K562 (cell line): ENCODE results near the gene HAPLN3. TPM values are rescaled to one million over a fixed set of nuclear protein-coding genes. Genes with fewer than 3 reads are reported as not detected.

ENCODE experiments used
- ATAC-seq: fragments of 200-7000 bp; cut with Tn5 transposase; 3 replicates; pipeline ENCODE4 v1.9.1; 2020; ENCODE audit warnings: moderate library complexity
- BruUV-seq: library from RNA; stranded (reverse); fragments of 400-500 nt; replicated peaks from 2 replicates; lab custom pipeline; 2021; lab: Mats Ljungman, UMichigan
- CTCF ChIA-PET: fragments of 300-600 bp; formaldehyde crosslinking; extraction: SDS; loops from one replicate; lab custom pipeline; 2021; ENCODE audit warnings: low intra/inter-chr PET ratio; lab: Yijun Ruan, JAX
- POLR2A ChIA-PET: fragments of 300-600, 350-650 bp; sonication (Branson Sonifier 250); formaldehyde crosslinking; extraction: SDS; loops from one replicate; lab custom pipeline; 2021; ENCODE audit warnings: antibody characterized with exemption, inconsistent platforms; lab: Yijun Ruan, JAX
- DNase-seq, 4 experiments: peaks; one replicate each; pipeline versions ENCODE4 v3.0.0 to v3.0.0-alpha.2; 2011 to 2018; ENCODE audit warnings: low spot score in 3 of 4, mixed read lengths in 3 of 4; ENCODE audit errors: extremely low read depth in 1 of 4
- FAIRE-seq: peaks from 2 replicates; lab custom pipeline; 2011; peaks lifted over from hg19 to GRCh38; lab: Jason Lieb, UNC
- H2AFZ ChIP-seq: 2 replicates; pipeline ENCODE4 v1.6.0; 2011; ENCODE audit warnings: low read depth, low read length, control low read depth, inconsistent platforms
- H3K27ac ChIP-seq: fragments of 200-600 bp; 3 replicates; pipeline ENCODE4 v1.8.0; 2011; ENCODE audit warnings: low read depth, mild to moderate bottlenecking, control low read depth, inconsistent platforms, low read length, moderate library complexity, mixed read lengths; ENCODE audit errors: extremely low read depth
- H3K27me3 ChIP-seq, 2 experiments: fragments of 300-600 bp in 1 of 2; 2 replicates in 1 of 2; 3 replicates in 1 of 2; pipeline versions ENCODE4 v1.6.0 to v1.8.0; 2011; ENCODE audit warnings: inconsistent platforms in 2 of 2, low read length in 2 of 2, mild to moderate bottlenecking in 1 of 2, mixed read lengths in 1 of 2, moderate library complexity in 1 of 2; ENCODE audit not compliant: control insufficient read depth in 2 of 2, insufficient read depth in 2 of 2
- H3K36me3 ChIP-seq: fragments of 300-600 bp; 3 replicates; pipeline ENCODE4 v1.8.0; 2011; ENCODE audit warnings: mild to moderate bottlenecking, low read length, inconsistent platforms; ENCODE audit not compliant: control insufficient read depth, insufficient read depth
- H3K4me1 ChIP-seq, 2 experiments: fragments of 200-600 bp in 1 of 2; replicated peaks in 1 of 2; 2 replicates in 1 of 2; 3 replicates in 1 of 2; pipeline versions ENCODE4 v1.5.1 to v1.8.0; 2011; ENCODE audit warnings: inconsistent platforms in 2 of 2, low read length in 2 of 2, mild to moderate bottlenecking in 1 of 2, mixed read lengths in 1 of 2, moderate library complexity in 1 of 2; ENCODE audit not compliant: control insufficient read depth in 2 of 2, insufficient read depth in 2 of 2
- H3K4me2 ChIP-seq: 2 replicates; pipeline ENCODE4 v1.6.1; 2011; ENCODE audit warnings: low read length, control low read depth, inconsistent platforms, mixed read lengths; ENCODE audit not compliant: insufficient read depth
- H3K4me3 ChIP-seq: fragments of 200-600 bp; sonication (generic), shearing (Covaris generic); 2 replicates; pipeline ENCODE4 v1.5.1; 2016; ENCODE audit warnings: control low read depth, inconsistent platforms
- H3K79me2 ChIP-seq: fragments of 200-600 bp; 3 replicates; pipeline ENCODE4 v1.8.0; 2011; ENCODE audit warnings: low read length, inconsistent platforms; ENCODE audit not compliant: control insufficient read depth, insufficient read depth
- H3K9ac ChIP-seq, 2 experiments: 2 replicates each; pipeline versions ENCODE4 v1.6.0 to v1.6.1; 2011; ENCODE audit warnings: low read depth in 2 of 2, low read length in 2 of 2, control low read depth in 1 of 2, inconsistent platforms in 1 of 2, mild to moderate bottlenecking in 1 of 2, mixed read lengths in 1 of 2; ENCODE audit not compliant: insufficient read depth in 1 of 2
- H3K9me1 ChIP-seq: one replicate; pipeline ENCODE4 v1.6.0; 2011; ENCODE audit warnings: inconsistent platforms, mild to moderate bottlenecking, low read length, moderate library complexity; ENCODE audit not compliant: control insufficient read depth, insufficient read depth
- H3K9me3 ChIP-seq: replicated peaks from 2 replicates; pipeline ENCODE4 v1.5.1; 2011; ENCODE audit warnings: low read depth, low read length, inconsistent platforms; ENCODE audit not compliant: control insufficient read depth, insufficient read depth
- H4K20me1 ChIP-seq: replicated peaks from 2 replicates; pipeline ENCODE4 v1.6.1; 2011; ENCODE audit warnings: low read length, inconsistent platforms, mixed read lengths; ENCODE audit not compliant: control insufficient read depth, insufficient read depth
- BMI1 ChIP-seq: fragments of 150-350 bp; IDR thresholded peaks from 2 replicates; pipeline ENCODE4 v1.6.1; 2014; ENCODE audit warnings: low read length
- CC2D1A ChIP-seq: fragments of 450-650 bp; IDR thresholded peaks from 2 replicates; pipeline ENCODE4 v1.6.1; 2017; ENCODE audit warnings: mild to moderate bottlenecking
- FOXJ3 ChIP-seq: sonication (generic); formaldehyde crosslinking; IDR thresholded peaks from 2 replicates; pipeline ENCODE4 v1.4.0; 2020; ENCODE audit warnings: mild to moderate bottlenecking, missing genetic modification reagents
- HCFC1 ChIP-seq: IDR thresholded peaks from 2 replicates; pipeline ENCODE4 v1.6.1; 2012; ENCODE audit warnings: low read depth, low read length, improper control_type of control experiment
- JUN ChIP-seq, 2 experiments: sonication (generic) in 1 of 2; formaldehyde crosslinking in 1 of 2; IDR thresholded peaks; 2 replicates each; pipeline versions ENCODE4 v1.6.1 to v1.8.0; 2012 to 2022; ENCODE audit warnings: borderline replicate concordance in 2 of 2, mild to moderate bottlenecking in 2 of 2, improper control_type of control experiment in 1 of 2, low read depth in 1 of 2, low read length in 1 of 2, missing genetic modification reagents in 1 of 2
- KDM2B ChIP-seq: fragments of 250-450 bp; sonication (Bioruptor Pico); IDR thresholded peaks from 2 replicates; pipeline ENCODE4 v1.8.0; 2021; ENCODE audit warnings: mild to moderate bottlenecking, moderate library complexity
- PHB2 ChIP-seq: fragments of 450-650 bp; IDR thresholded peaks from 2 replicates; pipeline ENCODE4 v1.6.1; 2017; ENCODE audit warnings: low read depth
- PHF8 ChIP-seq: fragments of 200-600 bp; sonication (generic); IDR thresholded peaks from 2 replicates; pipeline ENCODE4 v1.6.1; 2012; ENCODE audit warnings: mixed run types, mild to moderate bottlenecking, inconsistent platforms, low read length, moderate library complexity, borderline replicate concordance
- SETDB1 ChIP-seq: IDR thresholded peaks from one replicate; pipeline ENCODE4 v1.6.1; 2012; ENCODE audit warnings: low read length, control low read depth, inconsistent platforms
- SIRT6 ChIP-seq: IDR thresholded peaks from one replicate; pipeline ENCODE4 v1.6.1; 2012; ENCODE audit warnings: low read depth, mild to moderate bottlenecking, control low read depth, inconsistent platforms, low read length, moderate library complexity
- SOX6 ChIP-seq: fragments of 450-650 bp; IDR thresholded peaks from 2 replicates; pipeline ENCODE4 v1.6.1; 2014; ENCODE audit warnings: mild to moderate bottlenecking
- ZNF212 ChIP-seq: fragments of 450-650 bp; formaldehyde crosslinking; IDR thresholded peaks from 2 replicates; pipeline ENCODE4 v1.4.0; 2020; ENCODE audit warnings: mild to moderate bottlenecking
- ZNF347 ChIP-seq: fragments of 450-650 bp; formaldehyde crosslinking; IDR thresholded peaks from 2 replicates; pipeline ENCODE4 v1.4.0; 2020; ENCODE audit warnings: low read depth, mild to moderate bottlenecking, moderate library complexity
- ZNF592 ChIP-seq: fragments of 450-650 bp; IDR thresholded peaks from 2 replicates; pipeline ENCODE4 v1.6.1; 2017; ENCODE audit warnings: antibody characterized with exemption, mild to moderate bottlenecking
- WGBS: fragments of 100-300 bp; shearing (Covaris generic); methylation state at CpG from one replicate; pipeline ENCODE4 v1.1.6; 2016; ENCODE audit warnings: low coverage, mixed read lengths; ENCODE audit not compliant: insufficient coverage; ENCODE audit errors: missing lambda C conversion rate; 5-methylcytosine and 5-hydroxymethylcytosine counted together
- in situ Hi-C: fragments of 300-500 bp; cut with MboI; formaldehyde crosslinking; loops from 4 replicates; pipeline ENCODE4 v1.15.0; 2018; ENCODE audit warnings: inconsistent platforms, mixed read lengths
- intact Hi-C: fragments of 100-400 bp; cut with micrococcal nuclease; formaldehyde crosslinking; loops from 2 replicates; pipeline ENCODE4 v1.14.2; 2022
- polyA plus RNA-seq, 8 experiments: library from polyadenylated mRNA; depleted of rRNA in 4 of 8; stranded (reverse) in 5 of 8; unstranded in 3 of 8; fragments of >200 nt; fragmentation: Nextera tagmentation in 2 of 8; fragmentation: Illumina TruSeq in 1 of 8; extraction: Ambion mirVana in 2 of 8; extraction: Trizol in 1 of 8; gene quantifications; 2 replicates each; pipeline versions ENCODE4 v1.2.1 to v1.2.3, GENCODE V29; 2011 to 2014; ENCODE audit warnings: inconsistent platforms in 1 of 8, missing spikeins in 1 of 8
- total RNA-seq, 7 experiments: library from RNA; depleted of rRNA in 6 of 7; stranded (reverse); fragments of >200 nt in 6 of 7; fragmentation: Illumina TruSeq in 2 of 7; extraction: Trizol in 2 of 7; gene quantifications; 2 replicates each; pipeline versions ENCODE4 v1.2.1 to v1.2.3, GENCODE V29; 2011 to 2021; ENCODE audit warnings: low replicate concordance in 1 of 7

Gene HAPLN3
- total and polyA plus RNA-seq, 9 of the 15 experiments (the other 6 are each of a cell fraction or from before 2014, with no cell fraction given), result 0.04 to 2.4 (median 0.65) TPM

- CTCF ChIA-PET, result no interaction called here
- no peak for DNase-seq
- intact Hi-C loops, result no loop called here
- H3K4me2 ChIP-seq, result no peak overlapping the region
- H3K27ac ChIP-seq, result no peak overlapping the region
- no peaks in the 10 kb centered on the region; the same call in 1 of the 2 replicates for H4K20me1 ChIP-seq
- no peak for FAIRE-seq
- no peak overlapping the region for H3K4me3 ChIP-seq
- BruUV-seq, result no TSS peak
- TF ChIP-seq FOXJ3 (CRISPR knock-in tag), result no peak
- no peak for TF ChIP-seq BMI1
- TF ChIP-seq SETDB1, result no peak
- TF ChIP-seq JUN (IDR thresholded peaks at IDR 0.05; ENCODE audit: borderline replicate concordance, low read depth, low read length), result no peak
- TF ChIP-seq JUN (CRISPR knock-in tag; IDR thresholded peaks at IDR 0.05; ENCODE audit: borderline replicate concordance), result no peak
- no peak for TF ChIP-seq KDM2B
- no peak for TF ChIP-seq PHB2
- no peak for TF ChIP-seq CC2D1A
- no peak for TF ChIP-seq PHF8
- no peak for TF ChIP-seq SIRT6
- TF ChIP-seq SOX6, result no peak
- TF ChIP-seq ZNF212 (CRISPR knock-in tag), result no peak
- TF ChIP-seq ZNF347 (CRISPR knock-in tag), result no peak
- TF ChIP-seq ZNF592, result no peak
- no peak for TF ChIP-seq HCFC1
- peaks cover 0 to 17% of the 10 kb centered on the region in 2 experiments; a peak in 4 of 5 replicates for H3K27me3 ChIP-seq
- H3K36me3 ChIP-seq, result no peaks in the 10 kb centered on the region
- no peaks in the 10 kb centered on the region for H3K9me1 ChIP-seq
- in situ Hi-C loops, result loop anchor here (10.0 kb wide), 1 partner anchor 286 kb away; no protein-coding TSS in a partner anchor
- POLR2A ChIA-PET, result interaction anchor here (1.4 kb wide), 1 partner anchor 10 kb away, joined by 3 read pairs; no protein-coding TSS in a partner anchor
- H3K9ac ChIP-seq, result no peak overlapping the region
- no peak overlapping the region for H2AFZ ChIP-seq
- no peaks in the 10 kb centered on the region for H3K79me2 ChIP-seq
- no peak for ATAC-seq
- no peaks in the 10 kb centered on the region for H3K9me3 ChIP-seq
- H3K4me1 ChIP-seq, result no peaks in the 10 kb centered on the region
- WGBS, result 8% methylated on average over 5 of the region's 5 CpGs
Observed at GRCh38 chr15:88888719-88889118, 6.6 kb downstream of the HAPLN3 start.
